Measurements from ENCODE around the gene ELOVL1. TPM values are rescaled to one million over a fixed set of nuclear protein-coding genes. Genes with fewer than 3 reads are reported as not detected.

Gene ELOVL1
- total and polyA plus RNA-seq, 10 of the 15 experiments (the other 5 are each of a cell fraction or from before 2014, with no cell fraction given), result 58.5 to 139 (median 89.8) TPM

GRCh38 chr1:43348343-43348808, 19.4 kb downstream of the ELOVL1 start:
- ChIA-PET SMC1A (ENCODE audit: uncharacterized antibody, unreplicated experiment) (no interaction called here), CTCF (no interaction called here), RAD21 (ENCODE audit: unreplicated experiment) (no interaction called here), POLR2A (no interaction called here)
- TF ChIP-seq LARP7 (IDR thresholded peaks at IDR 0.05), result no peak
- TF ChIP-seq, protein P1, sequence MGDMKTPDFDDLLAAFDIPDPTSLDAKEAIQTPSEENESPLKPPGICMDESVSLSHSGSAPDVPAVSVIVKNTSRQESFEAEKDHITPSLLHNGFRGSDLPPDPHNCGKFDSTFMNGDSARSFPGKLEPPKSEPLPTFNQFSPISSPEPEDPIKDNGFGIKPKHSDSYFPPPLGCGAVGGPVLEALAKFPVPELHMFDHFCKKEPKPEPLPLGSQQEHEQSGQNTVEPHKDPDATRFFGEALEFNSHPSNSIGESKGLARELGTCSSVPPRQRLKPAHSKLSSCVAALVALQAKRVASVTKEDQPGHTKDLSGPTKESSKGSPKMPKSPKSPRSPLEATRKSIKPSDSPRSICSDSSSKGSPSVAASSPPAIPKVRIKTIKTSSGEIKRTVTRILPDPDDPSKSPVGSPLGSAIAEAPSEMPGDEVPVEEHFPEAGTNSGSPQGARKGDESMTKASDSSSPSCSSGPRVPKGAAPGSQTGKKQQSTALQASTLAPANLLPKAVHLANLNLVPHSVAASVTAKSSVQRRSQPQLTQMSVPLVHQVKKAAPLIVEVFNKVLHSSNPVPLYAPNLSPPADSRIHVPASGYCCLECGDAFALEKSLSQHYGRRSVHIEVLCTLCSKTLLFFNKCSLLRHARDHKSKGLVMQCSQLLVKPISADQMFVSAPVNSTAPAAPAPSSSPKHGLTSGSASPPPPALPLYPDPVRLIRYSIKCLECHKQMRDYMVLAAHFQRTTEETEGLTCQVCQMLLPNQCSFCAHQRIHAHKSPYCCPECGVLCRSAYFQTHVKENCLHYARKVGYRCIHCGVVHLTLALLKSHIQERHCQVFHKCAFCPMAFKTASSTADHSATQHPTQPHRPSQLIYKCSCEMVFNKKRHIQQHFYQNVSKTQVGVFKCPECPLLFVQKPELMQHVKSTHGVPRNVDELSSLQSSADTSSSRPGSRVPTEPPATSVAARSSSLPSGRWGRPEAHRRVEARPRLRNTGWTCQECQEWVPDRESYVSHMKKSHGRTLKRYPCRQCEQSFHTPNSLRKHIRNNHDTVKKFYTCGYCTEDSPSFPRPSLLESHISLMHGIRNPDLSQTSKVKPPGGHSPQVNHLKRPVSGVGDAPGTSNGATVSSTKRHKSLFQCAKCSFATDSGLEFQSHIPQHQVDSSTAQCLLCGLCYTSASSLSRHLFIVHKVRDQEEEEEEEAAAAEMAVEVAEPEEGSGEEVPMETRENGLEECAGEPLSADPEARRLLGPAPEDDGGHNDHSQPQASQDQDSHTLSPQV (IDR thresholded peaks at IDR 0.05), result no peak
- no peak for TF ChIP-seq ZBTB40 (IDR thresholded peaks at IDR 0.05; ENCODE audit: borderline replicate concordance)
- TF ChIP-seq RB1 (IDR thresholded peaks at IDR 0.05; ENCODE audit: borderline replicate concordance), result no peak
- no peak for TF ChIP-seq TAF1 (IDR thresholded peaks at IDR 0.05; ENCODE audit: borderline replicate concordance, low read depth, low read length)
- no peak for TF ChIP-seq HDGF (IDR thresholded peaks at IDR 0.05)
- no peak for TF ChIP-seq MTA3 (IDR thresholded peaks at IDR 0.05; ENCODE audit: borderline replicate concordance, low read length)
- no peak for TF ChIP-seq E2F4 (IDR thresholded peaks at IDR 0.05; ENCODE audit: low read depth, low read length)
- TF ChIP-seq BCL11A (IDR thresholded peaks at IDR 0.05; ENCODE audit: low read depth, low read length), result no peak
- no peak for TF ChIP-seq SP1 (IDR thresholded peaks at IDR 0.05; ENCODE audit: low read depth, low read length)
- TF ChIP-seq NR2F1 (conservative IDR thresholded peaks at IDR 0.05), result no peak
- no peak for TF ChIP-seq FOXM1 (IDR thresholded peaks at IDR 0.05; ENCODE audit: low read depth, low read length)
- no peak for TF ChIP-seq MEF2A (IDR thresholded peaks at IDR 0.05; ENCODE audit: insufficient read depth, low read depth, low read length)
- no peak for TF ChIP-seq DPF2 (IDR thresholded peaks at IDR 0.05)
- TF ChIP-seq CBX5 (IDR thresholded peaks at IDR 0.05; ENCODE audit: low read depth), result no peak
- no peak for TF ChIP-seq CREM (IDR thresholded peaks at IDR 0.05; ENCODE audit: low read depth)
- 88% methylated on average over 22 of the region's 22 CpGs for WGBS (ENCODE audit: insufficient coverage, insufficient replicate concordance, low lambda C conversion rate, missing lambda C conversion rate)
- peak overlapping the region; percentile 60; the same call in 1 of the 2 replicates for H3K4me2 ChIP-seq (ENCODE audit: control insufficient read depth, insufficient read depth)
- H4K20me1 ChIP-seq (ENCODE audit: control insufficient read depth, insufficient read depth), result no peaks in the 10 kb centered on the region
- no peak overlapping the region for H2AFZ ChIP-seq (ENCODE audit: control insufficient read depth, low read depth, low read length)
- H3K4me3 ChIP-seq, result no peak overlapping the region
- H3K27ac ChIP-seq (ENCODE audit: control insufficient read depth, insufficient read depth), result no peak overlapping the region
- H3K9ac ChIP-seq (ENCODE audit: control insufficient read depth, insufficient read depth, low read length), result no peak overlapping the region
- no TSS peak for BruUV-seq (replicated peaks)
- intact Hi-C loops (cut with micrococcal nuclease; ENCODE audit: unreplicated experiment), result no loop called here
- H3K4me1 ChIP-seq (ENCODE audit: control insufficient read depth, insufficient read depth, low read length), result no peaks in the 10 kb centered on the region
- DNase-seq (ENCODE audit: low read depth, low spot score), result no peak
- no peaks in the 10 kb centered on the region for H3K36me3 ChIP-seq (ENCODE audit: control insufficient read depth in 2 of 2, insufficient read depth in 2 of 2, low read length in 1 of 2)
- H3K79me2 ChIP-seq (ENCODE audit: control insufficient read depth, insufficient read depth, low read length), result no peaks in the 10 kb centered on the region
- in situ Hi-C loops (cut with MboI), result no loop called here
- no peaks in the 10 kb centered on the region for H3K9me3 ChIP-seq (replicated peaks; ENCODE audit: control insufficient read depth, insufficient read depth, low read length)
- H3K27me3 ChIP-seq (replicated peaks in 1 of 2; ENCODE audit: control insufficient read depth in 2 of 2, insufficient read depth in 2 of 2, low read length in 1 of 2), result no peaks in the 10 kb centered on the region
- no peak for ATAC-seq
- FAIRE-seq, result no peak
